SK-N-SH treated with all-trans-retinoic acid at 6 μM for 48 hours (cell line): ENCODE data around the gene HECTD1.

Experiments
- ATAC-seq: fragments of 200-7000 bp; cut with Tn5 transposase; 3 replicates; pipeline ENCODE4 v1.9.1; 2020; ENCODE audit warnings: mild to moderate bottlenecking, moderate library complexity
- ARNTL ChIP-seq: fragments of 450-650 bp; formaldehyde crosslinking; IDR thresholded peaks from 2 replicates; pipeline ENCODE4 v1.5.0; 2020; ENCODE audit warnings: low read depth, mild to moderate bottlenecking, moderate library complexity, borderline replicate concordance
- CSDC2 ChIP-seq: fragments of 250-450 bp; sonication (Bioruptor Pico); IDR thresholded peaks from 2 replicates; pipeline ENCODE4 v1.5.0; 2020; ENCODE audit warnings: mild to moderate bottlenecking, moderate library complexity
- OSR1 ChIP-seq: fragments of 250-450 bp; sonication (Bioruptor Pico); IDR thresholded peaks from 2 replicates; pipeline ENCODE4 v1.8.0; 2022; ENCODE audit warnings: moderate library complexity, mild to moderate bottlenecking, inconsistent platforms
- PATZ1 ChIP-seq: fragments of 250-450 bp; sonication (Bioruptor Pico); IDR thresholded peaks from 2 replicates; pipeline ENCODE4 v1.8.0; 2020; ENCODE audit warnings: mild to moderate bottlenecking, moderate library complexity, borderline replicate concordance
- POU6F1 ChIP-seq: fragments of 250-450 bp; sonication (Bioruptor Pico); IDR thresholded peaks from 2 replicates; pipeline ENCODE4 v1.8.0; 2021; ENCODE audit warnings: low read depth, mild to moderate bottlenecking, moderate library complexity, borderline replicate concordance
- PPARA ChIP-seq: fragments of 250-450 bp; sonication (Bioruptor Pico); IDR thresholded peaks from 2 replicates; pipeline ENCODE4 v1.5.0; 2020; ENCODE audit warnings: mild to moderate bottlenecking, borderline replicate concordance
- RARB ChIP-seq: fragments of 250-450 bp; sonication (Bioruptor Pico); IDR thresholded peaks from 2 replicates; pipeline ENCODE4 v1.8.0; 2021; ENCODE audit warnings: mild to moderate bottlenecking, moderate library complexity
- SNAI2 ChIP-seq: fragments of 250-450 bp; sonication (Bioruptor Pico); IDR thresholded peaks from 2 replicates; pipeline ENCODE4 v1.5.0; 2020; ENCODE audit warnings: mild to moderate bottlenecking, moderate library complexity
- TCF4 ChIP-seq: fragments of 250-450 bp; sonication (Bioruptor Pico); IDR thresholded peaks from 2 replicates; pipeline ENCODE4 v1.8.0; 2021; ENCODE audit warnings: mild to moderate bottlenecking, moderate library complexity, borderline replicate concordance
- TOX ChIP-seq: fragments of 250-450 bp; sonication (Bioruptor Pico); IDR thresholded peaks from 2 replicates; pipeline ENCODE4 v1.8.0; 2021; ENCODE audit warnings: mild to moderate bottlenecking, moderate library complexity, borderline replicate concordance
- TSHZ2 ChIP-seq: fragments of 250-450 bp; sonication (Bioruptor Pico); IDR thresholded peaks from 2 replicates; pipeline ENCODE4 v1.5.0; 2020; ENCODE audit warnings: mild to moderate bottlenecking, moderate library complexity
- ZC3H10 ChIP-seq: fragments of 250-450 bp; sonication (Bioruptor Pico); IDR thresholded peaks from 2 replicates; pipeline ENCODE4 v1.5.1; 2021; ENCODE audit warnings: mild to moderate bottlenecking, moderate library complexity
- ZFP3 ChIP-seq: fragments of 250-450 bp; sonication (Bioruptor Pico); IDR thresholded peaks from 2 replicates; pipeline ENCODE4 v1.5.0; 2020; ENCODE audit warnings: mild to moderate bottlenecking, moderate library complexity
- ZFP30 ChIP-seq: fragments of 450-650 bp; formaldehyde crosslinking; IDR thresholded peaks from 2 replicates; pipeline ENCODE4 v1.5.0; 2022; ENCODE audit warnings: mild to moderate bottlenecking, moderate library complexity
- ZNF70 ChIP-seq: fragments of 450-650 bp; formaldehyde crosslinking; IDR thresholded peaks from 2 replicates; pipeline ENCODE4 v1.5.0; 2020; ENCODE audit warnings: mild to moderate bottlenecking, moderate library complexity
- TF ChIP-seq, protein P1 (sequence below): fragments of 250-450 bp; sonication (Bioruptor Pico); IDR thresholded peaks from 2 replicates; pipeline ENCODE4 v1.5.1; 2021; ENCODE audit warnings: mild to moderate bottlenecking, moderate library complexity

The HECTD1 gene

DNA sequence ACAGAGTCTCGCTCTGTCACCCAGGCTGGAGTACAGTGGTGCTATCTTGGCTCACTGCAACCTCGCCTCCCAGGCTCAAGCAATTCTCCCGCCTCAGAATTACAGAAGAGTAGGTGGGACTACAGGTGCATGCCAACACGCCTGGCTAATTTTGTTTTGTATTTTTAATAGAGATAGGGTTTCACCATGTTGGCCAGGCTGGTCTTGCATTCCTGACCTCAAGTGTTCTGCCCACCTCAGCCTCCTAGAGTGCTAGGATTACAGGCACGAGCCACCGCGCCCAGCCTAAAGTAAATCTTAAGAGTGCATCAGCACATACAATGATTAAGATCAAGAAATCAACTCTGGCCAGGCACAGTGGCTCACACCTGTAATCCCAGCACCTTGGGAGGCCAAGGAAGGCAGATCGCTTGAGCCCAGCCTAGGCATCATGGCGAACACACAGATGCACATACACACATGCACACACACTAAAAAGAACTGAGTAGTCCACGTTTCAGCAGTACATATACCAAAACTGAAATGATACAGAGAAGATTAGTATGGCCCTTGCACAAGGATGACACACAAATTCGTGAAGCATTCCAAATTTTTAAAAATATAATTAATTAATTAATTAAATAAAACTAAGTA is 65.0 kb downstream of the HECTD1 start:
- TF ChIP-seq ZNF70 (CRISPR knock-in tag) (no peak), OSR1 (CRISPR knock-in tag) (no peak)
- TF ChIP-seq, all 23 proteins: peak for 0

GRCh38 chr14:31139301-31139847 is 68.2 kb downstream of the HECTD1 start:
- no peak for ATAC-seq
- TF ChIP-seq OSR1 (CRISPR knock-in tag), result no peak

More for the DNA sequence above, 65.0 kb downstream of the HECTD1 start:
- no peak for ATAC-seq

DNA sequence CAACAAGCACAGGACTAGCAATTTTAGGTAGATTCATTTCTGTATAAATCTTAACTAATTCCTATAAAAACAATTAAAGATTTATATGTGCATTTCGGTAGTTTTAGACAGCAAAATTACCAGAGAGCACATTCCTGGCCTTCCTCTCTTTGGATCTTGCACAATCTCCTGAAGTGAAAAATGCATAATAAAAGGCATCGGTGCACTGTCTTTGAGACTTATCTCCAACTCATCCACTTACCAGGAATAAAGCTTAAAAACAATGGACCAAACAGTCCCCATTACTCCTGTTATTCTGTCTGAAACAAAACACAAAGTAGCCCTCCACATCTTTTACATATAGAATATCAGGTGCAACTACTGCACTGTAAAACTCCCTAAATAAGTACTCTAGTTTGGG is 69.3 kb downstream of the HECTD1 start:
- no peak for ATAC-seq
- TF ChIP-seq RARB (CRISPR knock-in tag), result no peak
- TF ChIP-seq ZNF70 (CRISPR knock-in tag), result no peak

GRCh38 chr14:31137214-31137889 is 70.2 kb downstream of the HECTD1 start:
- no peak for TF ChIP-seq TOX (CRISPR knock-in tag)
- TF ChIP-seq ZNF70 (CRISPR knock-in tag), result no peak
- TF ChIP-seq ARNTL, result no peak
- TF ChIP-seq, all 23 proteins: peak for 0
- ATAC-seq, result no peak

- TF ChIP-seq PATZ1 (no peak), ZFP3 (CRISPR knock-in tag) (no peak), TCF4 (CRISPR knock-in tag) (no peak), PPARA (CRISPR knock-in tag) (no peak), TSHZ2 (CRISPR knock-in tag) (no peak), SNAI2 (CRISPR knock-in tag) (no peak), TOX (CRISPR knock-in tag) (no peak), ZC3H10 (CRISPR knock-in tag) (no peak), CSDC2 (CRISPR knock-in tag) (no peak), POU6F1 (CRISPR knock-in tag) (no peak), ZFP30 (CRISPR knock-in tag) (no peak), RARB (CRISPR knock-in tag) (no peak), ZNF70 (CRISPR knock-in tag) (no peak), ARNTL (no peak)
- TF ChIP-seq, protein P1, sequence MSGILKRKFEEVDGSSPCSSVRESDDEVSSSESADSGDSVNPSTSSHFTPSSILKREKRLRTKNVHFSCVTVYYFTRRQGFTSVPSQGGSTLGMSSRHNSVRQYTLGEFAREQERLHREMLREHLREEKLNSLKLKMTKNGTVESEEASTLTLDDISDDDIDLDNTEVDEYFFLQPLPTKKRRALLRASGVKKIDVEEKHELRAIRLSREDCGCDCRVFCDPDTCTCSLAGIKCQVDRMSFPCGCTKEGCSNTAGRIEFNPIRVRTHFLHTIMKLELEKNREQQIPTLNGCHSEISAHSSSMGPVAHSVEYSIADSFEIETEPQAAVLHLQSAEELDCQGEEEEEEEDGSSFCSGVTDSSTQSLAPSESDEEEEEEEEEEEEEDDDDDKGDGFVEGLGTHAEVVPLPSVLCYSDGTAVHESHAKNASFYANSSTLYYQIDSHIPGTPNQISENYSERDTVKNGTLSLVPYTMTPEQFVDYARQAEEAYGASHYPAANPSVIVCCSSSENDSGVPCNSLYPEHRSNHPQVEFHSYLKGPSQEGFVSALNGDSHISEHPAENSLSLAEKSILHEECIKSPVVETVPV, result no peak
- no peak for ATAC-seq
Observed at GRCh38 chr14:31133133-31133532, 74.5 kb downstream of the HECTD1 start.
